ENCODE results near the gene PLPPR2. TPM values are rescaled to one million over a fixed set of nuclear protein-coding genes. Genes with fewer than 3 reads are reported as not detected.

PLPPR2 gene
- polyA plus RNA-seq, 3 donors: 35.0 to 99.4 (median 45.5) TPM

DNA sequence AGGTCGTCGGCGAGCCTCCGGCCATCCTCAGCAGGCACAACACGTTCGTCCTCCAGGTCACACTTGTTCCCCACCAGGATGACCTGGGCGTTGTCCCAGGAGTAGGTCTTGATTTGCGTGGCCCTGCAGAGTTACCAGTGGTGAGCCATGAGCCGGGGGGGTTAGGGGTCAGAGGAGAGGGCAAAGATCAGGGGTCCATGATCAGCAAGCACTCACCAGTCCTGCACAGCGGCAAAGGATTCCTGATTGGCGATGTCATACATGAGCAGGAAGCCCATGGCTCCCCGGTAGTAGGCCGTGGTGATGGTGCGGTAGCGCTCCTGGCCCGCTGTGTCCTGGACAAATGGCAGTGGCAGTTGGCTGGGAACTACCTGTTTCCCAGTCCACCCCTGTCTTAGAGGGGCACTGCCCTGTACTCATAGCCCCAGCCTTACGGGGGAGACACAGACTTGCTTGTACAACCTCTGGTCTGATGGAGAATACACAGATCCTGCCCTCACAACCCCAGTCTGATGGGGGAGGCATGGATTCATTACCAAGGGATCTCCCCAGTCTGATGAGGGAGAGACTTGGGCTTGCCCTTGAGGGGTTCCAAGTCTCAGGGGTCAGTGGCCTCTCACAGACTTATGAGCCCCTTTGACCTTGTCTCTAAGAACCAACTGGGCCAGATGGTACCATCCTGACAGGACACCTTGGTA, 19.6 kb upstream of the PLPPR2 start:
- Mint-ChIP-seq H3K27me3 (ENCODE audit: low read depth in 3 of 3) (peaks cover 0 to 2% (median 0%) of the 10 kb centered on the region in 3 donors), H3K9me3 (peaks cover 0 to 6% (median 0%) of the 10 kb centered on the region in 7 donors), H3K4me3 (no peak overlapping the region), H3K36me3 (peaks cover 52 to 74% of the 10 kb centered on the region in 2 donors), H3K4me1 (peaks cover 31% of the 10 kb centered on the region), H3K27ac (peak overlapping the region in 5 of 7 donors; percentile 6 to 81 (median 40))
- no peak overlapping the region for H2AFZ ChIP-seq (ENCODE audit: insufficient read depth, low read depth, low read length, poor library complexity, severe bottlenecking)
- H3K4me2 ChIP-seq (replicated peaks; ENCODE audit: extremely low read depth, low read length, poor library complexity, severe bottlenecking): no peak overlapping the region
- H3K4me3 ChIP-seq (replicated peaks in 1 of 3; ENCODE audit: low read depth in 2 of 3, low read length in 3 of 3): no peak overlapping the region
- peak overlapping the region in 1 of 2 donors; percentile 49 for H3K27ac ChIP-seq (ENCODE audit: low read depth in 1 of 2, low read length in 2 of 2)
- TF ChIP-seq CTCF (IDR thresholded peaks at IDR 0.05): no peak
- no peak overlapping the region for H3K9ac ChIP-seq (ENCODE audit: insufficient read depth, low read length, poor library complexity, severe bottlenecking)
- H3K27me3 ChIP-seq (ENCODE audit: control insufficient read depth in 2 of 2, insufficient read depth in 2 of 2, low read length in 2 of 2): no peaks in the 10 kb centered on the region
- no peaks in the 10 kb centered on the region for H3K9me3 ChIP-seq (replicated peaks in 1 of 2; ENCODE audit: control insufficient read depth in 1 of 2, insufficient read depth in 1 of 2, low read length in 2 of 2)
- intact Hi-C loops (cut with micrococcal nuclease): loop anchor here (5.0 kb wide), 2 partner anchors 37 to 38 kb away; partner anchors contain the start of genes SWSAP1 (in 1 of the 2) and TSPAN16 (in 1 of the 2)
- peaks cover 56 to 60% of the 10 kb centered on the region in 2 donors for H3K36me3 ChIP-seq (replicated peaks in 1 of 2; ENCODE audit: control insufficient read depth in 1 of 2, insufficient read depth in 2 of 2, low read length in 2 of 2)
- no peak for DNase-seq
- whole genome bisulfite sequencing (ENCODE audit: insufficient coverage): 95% methylated on average over 16 of the region's 17 CpGs
- peaks cover 36 to 49% of the 10 kb centered on the region in 2 donors for H3K4me1 ChIP-seq (ENCODE audit: control insufficient read depth in 1 of 2, insufficient read depth in 2 of 2, low read length in 2 of 2)
- H3K79me2 ChIP-seq (ENCODE audit: insufficient read depth, low read length): peaks cover 95% of the 10 kb centered on the region
- peaks cover 87% of the 10 kb centered on the region for H4K20me1 ChIP-seq (ENCODE audit: insufficient read depth, low read length)

DNA sequence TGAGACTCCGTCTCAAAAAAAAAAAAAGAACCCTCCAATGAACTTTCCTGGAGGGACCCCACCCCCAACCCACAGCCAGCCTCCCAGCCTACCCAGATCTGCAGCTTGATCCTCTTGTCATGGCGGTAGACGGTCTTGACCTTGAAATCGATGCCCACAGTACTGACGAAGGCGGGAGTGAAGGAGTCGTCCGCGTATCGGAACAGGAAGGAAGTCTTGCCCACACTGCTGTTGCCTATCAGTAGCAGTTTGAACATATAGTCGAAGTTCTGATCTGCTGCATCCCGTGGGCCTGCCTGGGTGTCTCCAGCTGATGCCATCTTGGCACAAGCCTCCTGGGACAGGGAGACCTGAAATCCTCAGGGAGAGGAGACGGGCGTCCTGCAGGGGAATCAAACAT, 18.2 kb upstream of the PLPPR2 start:
- H4K20me1 ChIP-seq (ENCODE audit: insufficient read depth, low read length): peaks cover 72% of the 10 kb centered on the region
- peaks cover 0 to 2% (median 0%) of the 10 kb centered on the region in 3 donors for H3K27me3 Mint-ChIP-seq (ENCODE audit: low read depth in 3 of 3)
- intact Hi-C loops (cut with micrococcal nuclease): loop anchor here (5.0 kb wide), 2 partner anchors 35 to 40 kb away; partner anchors contain the start of genes SWSAP1 (in 1 of the 2) and TSPAN16 (in 1 of the 2)
- peak overlapping the region; percentile 5 to 99 (median 98) for H3K4me3 ChIP-seq (replicated peaks in 1 of 3; ENCODE audit: low read depth in 2 of 3, low read length in 3 of 3)
- peak overlapping the region; percentile 88 for H3K4me2 ChIP-seq (replicated peaks; ENCODE audit: extremely low read depth, low read length, poor library complexity, severe bottlenecking)
- peak in 1 of 3 donors; percentile 33 for DNase-seq
- peaks cover 31% of the 10 kb centered on the region for H3K4me1 Mint-ChIP-seq
- H3K9me3 Mint-ChIP-seq: peaks cover 0 to 6% (median 0%) of the 10 kb centered on the region in 7 donors
- H3K79me2 ChIP-seq (ENCODE audit: insufficient read depth, low read length): peaks cover 80% of the 10 kb centered on the region
- no peaks in the 10 kb centered on the region for H3K27me3 ChIP-seq (ENCODE audit: control insufficient read depth in 2 of 2, insufficient read depth in 2 of 2, low read length in 2 of 2)
- H3K4me1 ChIP-seq (ENCODE audit: control insufficient read depth in 1 of 2, insufficient read depth in 2 of 2, low read length in 2 of 2): peaks cover 36 to 54% of the 10 kb centered on the region in 2 donors
- no peak for TF ChIP-seq CTCF (IDR thresholded peaks at IDR 0.05)
- H2AFZ ChIP-seq (ENCODE audit: insufficient read depth, low read depth, low read length, poor library complexity, severe bottlenecking): no peak overlapping the region
- H3K9me3 ChIP-seq (replicated peaks in 1 of 2; ENCODE audit: control insufficient read depth in 1 of 2, insufficient read depth in 1 of 2, low read length in 2 of 2): peaks cover 0 to 6% of the 10 kb centered on the region in 2 donors
- H3K36me3 Mint-ChIP-seq: peaks cover 47 to 71% of the 10 kb centered on the region in 2 donors
- H3K27ac ChIP-seq (ENCODE audit: low read depth in 1 of 2, low read length in 2 of 2): peak overlapping the region; percentile 16 to 85
- 11% methylated on average over 14 of the region's 14 CpGs for WGBS (ENCODE audit: insufficient coverage)
- H3K9ac ChIP-seq (ENCODE audit: insufficient read depth, low read length, poor library complexity, severe bottlenecking): peak overlapping the region; percentile 1
- peak overlapping the region; percentile 47 to 96 (median 77) for H3K27ac Mint-ChIP-seq
- H3K36me3 ChIP-seq (replicated peaks in 1 of 2; ENCODE audit: control insufficient read depth in 1 of 2, insufficient read depth in 2 of 2, low read length in 2 of 2): peaks cover 46 to 54% of the 10 kb centered on the region in 2 donors
- peak overlapping the region; percentile 91 to 99 for H3K4me3 Mint-ChIP-seq
